ENCODE data around the gene MGST3. TPM values are rescaled to one million over a fixed set of nuclear protein-coding genes. Genes with fewer than 3 reads are reported as not detected.

Gene MGST3
- total and polyA plus RNA-seq, 2 of the 13 experiments (the other 11 are each of a cell fraction or from before 2014, with no cell fraction given): 59.7 to 61.2 TPM

- Histone ChIP-seq H4K20me1 (ENCODE audit: insufficient read depth, low read length) (no peaks in the 10 kb centered on the region; the same call in 1 of the 2 replicates), H3K9me3 (ENCODE audit: low read length) (no peaks in the 10 kb centered on the region), H3K4me1 (ENCODE audit: insufficient read depth, low read length) (peaks cover 45% of the 10 kb centered on the region), H3K9ac (ENCODE audit: insufficient read depth, low read depth, low read length) (no peak overlapping the region), H2AFZ (ENCODE audit: low read length) (no peak overlapping the region), H3K4me2 (ENCODE audit: low read depth, low read length) (peak overlapping the region; percentile 71), H3K36me3 (replicated peaks in 1 of 2; ENCODE audit: control insufficient read depth in 1 of 2, insufficient read depth in 2 of 2, low read length in 2 of 2) (no peaks in the 10 kb centered on the region), H3K79me2 (ENCODE audit: insufficient read depth, low read length) (peaks cover 12% of the 10 kb centered on the region), H3K27me3 (ENCODE audit: control insufficient read depth in 1 of 2, insufficient read depth in 2 of 2, low read length in 2 of 2) (no peaks in the 10 kb centered on the region; a peak in 2 of 5 replicates), H3K4me3 (replicated peaks in 1 of 3; ENCODE audit: insufficient read depth in 1 of 3, low read depth in 2 of 3, low read length in 3 of 3) (no peak overlapping the region), H3K27ac (ENCODE audit: extremely low read length, insufficient read depth, low read length) (no peak overlapping the region)
- FAIRE-seq (no peak), ATAC-seq (no peak), DNase-seq (ENCODE audit: low spot score) (no peak)
- intact Hi-C loops (cut with micrococcal nuclease; ENCODE audit: unreplicated experiment) (loop anchor here (5.0 kb wide), 3 partner anchors 94 to 559 kb away; no protein-coding TSS in a partner anchor), in situ Hi-C loops (cut with HindIII; ENCODE audit: extremely low pct_ligation_motif_present, low pct_unique_long_range_greater_than_20kb) (loop anchor here (5.0 kb wide), 1 partner anchor 216 kb away; no protein-coding TSS in a partner anchor)
- TF ChIP-seq MAFF (IDR thresholded peaks at IDR 0.05; ENCODE audit: low read depth, low read length): peak; percentile 98
- TF ChIP-seq MAFK (conservative IDR thresholded peaks at IDR 0.05 in 1 of 2, IDR thresholded peaks at IDR 0.05 in 1 of 2; ENCODE audit: low read length in 2 of 2): peak; percentile 96 to 98
- no peak for TF ChIP-seq ATF7 (IDR thresholded peaks at IDR 0.05)
- TF ChIP-seq ATF7 (CRISPR knock-in tag; IDR thresholded peaks at IDR 0.05): no peak
- CTCF ChIA-PET (ENCODE audit: low intra/inter-chr PET ratio, low total read pairs): interaction anchor here (0.7 kb wide), 1 partner anchor 217 kb away, joined by 3 read pairs; no protein-coding TSS in a partner anchor
- POLR2A ChIA-PET: no interaction called here
- no TSS peak for BruUV-seq (replicated peaks)
- WGBS (ENCODE audit: low lambda C conversion rate): 95% methylated on average over 2 of the region's 2 CpGs
Observed at GRCh38 chr1:165696625-165697100, 65.6 kb downstream of the MGST3 start.

- Histone ChIP-seq H3K27me3 (ENCODE audit: control insufficient read depth in 1 of 2, insufficient read depth in 2 of 2, low read length in 2 of 2) (no peaks in the 10 kb centered on the region; a peak in 2 of 5 replicates), H2AFZ (ENCODE audit: low read length) (no peak overlapping the region), H3K79me2 (ENCODE audit: insufficient read depth, low read length) (peaks cover 12% of the 10 kb centered on the region), H4K20me1 (ENCODE audit: insufficient read depth, low read length) (no peaks in the 10 kb centered on the region; the same call in 1 of the 2 replicates), H3K4me3 (replicated peaks in 1 of 3; ENCODE audit: insufficient read depth in 1 of 3, low read depth in 2 of 3, low read length in 3 of 3) (peak overlapping the region; percentile 83 to 96 (median 85)), H3K36me3 (replicated peaks in 1 of 2; ENCODE audit: control insufficient read depth in 1 of 2, insufficient read depth in 2 of 2, low read length in 2 of 2) (no peaks in the 10 kb centered on the region), H3K27ac (ENCODE audit: extremely low read length, insufficient read depth, low read length) (no peak overlapping the region), H3K9me3 (ENCODE audit: low read length) (no peaks in the 10 kb centered on the region), H3K4me1 (ENCODE audit: insufficient read depth, low read length) (peaks cover 51% of the 10 kb centered on the region), H3K4me2 (ENCODE audit: low read depth, low read length) (peak overlapping the region; percentile 71), H3K9ac (ENCODE audit: insufficient read depth, low read depth, low read length) (no peak overlapping the region)
- CTCF ChIA-PET (ENCODE audit: low intra/inter-chr PET ratio, low total read pairs): interaction anchor here (0.7 kb wide), 1 partner anchor 216 kb away, joined by 3 read pairs; no protein-coding TSS in a partner anchor
- FAIRE-seq (no peak), ATAC-seq (no peak), DNase-seq (ENCODE audit: low spot score) (no peak)
- TF ChIP-seq ZNF121 (CRISPR knock-in tag; IDR thresholded peaks at IDR 0.05): no peak
- no peak for TF ChIP-seq ZKSCAN5 (CRISPR knock-in tag; IDR thresholded peaks at IDR 0.05)
- TF ChIP-seq ZNF432 (CRISPR knock-in tag; IDR thresholded peaks at IDR 0.05; ENCODE audit: borderline replicate concordance): no peak
- intact Hi-C loops (cut with micrococcal nuclease; ENCODE audit: unreplicated experiment) (loop anchor here (5.0 kb wide), 3 partner anchors 95 to 560 kb away; no protein-coding TSS in a partner anchor), in situ Hi-C loops (cut with HindIII; ENCODE audit: extremely low pct_ligation_motif_present, low pct_unique_long_range_greater_than_20kb) (loop anchor here (5.0 kb wide), 1 partner anchor 215 kb away; no protein-coding TSS in a partner anchor)
- POLR2A ChIA-PET: interaction anchor here (0.6 to 1.8 kb wide), 11 partner anchors 10 to 1179 kb away, joined by 3 to 10 read pairs (median 4); partner anchors contain the start of genes MGST3, TADA1 and TMCO1
- 45% methylated on average over 8 of the region's 8 CpGs for WGBS (ENCODE audit: low lambda C conversion rate)
- BruUV-seq (replicated peaks): no TSS peak
Observed at GRCh38 chr1:165697491-165697880, 66.5 kb downstream of the MGST3 start.
